GM23248 (cell line): ENCODE data around the gene WDR7.

Experiments
- EZH2 ChIP-seq: fragments of 200-600 bp; sonication (generic); IDR thresholded peaks from 2 replicates; pipeline ENCODE4 v1.6.1; 2018; ENCODE audit warnings: antibody characterized with exemption, mild to moderate bottlenecking; ENCODE audit not compliant: insufficient read depth, poor library complexity, severe bottlenecking
- EZH2phosphoT487 ChIP-seq: fragments of 200-600 bp; sonication (generic); IDR thresholded peaks from 2 replicates; pipeline ENCODE4 v1.6.1; 2018; ENCODE audit warnings: antibody characterized with exemption, moderate library complexity, mild to moderate bottlenecking, low read depth; ENCODE audit not compliant: insufficient read depth

DNA sequence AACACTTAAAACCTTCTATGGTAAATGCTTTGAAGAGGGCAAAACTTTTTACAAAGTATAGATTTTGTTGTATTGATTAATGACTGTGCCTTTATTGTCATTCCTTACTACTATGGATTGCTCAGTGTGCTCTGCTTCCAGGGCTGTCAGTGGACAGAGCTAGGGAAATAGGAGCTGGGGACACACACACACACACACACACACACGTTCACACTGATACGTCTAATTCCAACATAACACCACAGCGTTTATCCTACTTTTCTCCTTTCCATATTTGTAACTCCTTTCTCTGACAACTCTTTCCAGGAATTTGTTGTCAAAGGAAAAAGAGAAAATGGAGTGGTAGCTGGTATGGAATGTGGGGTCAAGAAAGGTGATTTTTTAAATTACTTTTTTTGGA lies 21.8 kb downstream of the WDR7 start:
- TF ChIP-seq EZH2phosphoT487 (no peak), EZH2 (no peak)
